ENCODE measurements around the gene TTC13. TPM values are rescaled to one million over a fixed set of nuclear protein-coding genes. Genes with fewer than 3 reads are reported as not detected.

TTC13 gene, protein sequence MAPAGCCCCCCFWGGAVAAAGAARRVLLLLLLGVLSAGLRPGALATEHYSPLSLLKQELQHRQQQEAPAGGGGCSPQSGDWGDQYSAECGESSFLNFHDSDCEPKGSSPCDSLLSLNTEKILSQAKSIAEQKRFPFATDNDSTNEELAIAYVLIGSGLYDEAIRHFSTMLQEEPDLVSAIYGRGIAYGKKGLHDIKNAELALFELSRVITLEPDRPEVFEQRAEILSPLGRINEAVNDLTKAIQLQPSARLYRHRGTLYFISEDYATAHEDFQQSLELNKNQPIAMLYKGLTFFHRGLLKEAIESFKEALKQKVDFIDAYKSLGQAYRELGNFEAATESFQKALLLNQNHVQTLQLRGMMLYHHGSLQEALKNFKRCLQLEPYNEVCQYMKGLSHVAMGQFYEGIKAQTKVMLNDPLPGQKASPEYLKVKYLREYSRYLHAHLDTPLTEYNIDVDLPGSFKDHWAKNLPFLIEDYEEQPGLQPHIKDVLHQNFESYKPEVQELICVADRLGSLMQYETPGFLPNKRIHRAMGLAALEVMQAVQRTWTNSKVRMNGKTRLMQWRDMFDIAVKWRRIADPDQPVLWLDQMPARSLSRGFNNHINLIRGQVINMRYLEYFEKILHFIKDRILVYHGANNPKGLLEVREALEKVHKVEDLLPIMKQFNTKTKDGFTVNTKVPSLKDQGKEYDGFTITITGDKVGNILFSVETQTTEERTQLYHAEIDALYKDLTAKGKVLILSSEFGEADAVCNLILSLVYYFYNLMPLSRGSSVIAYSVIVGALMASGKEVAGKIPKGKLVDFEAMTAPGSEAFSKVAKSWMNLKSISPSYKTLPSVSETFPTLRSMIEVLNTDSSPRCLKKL
- 18.6 TPM for total RNA-seq
- long read RNA-seq, transcript TTC13-201 (23 exons, 3,253 nt) = major isoform, 9 of 24 reads
- long read RNA-seq, partial matches to known transcripts = 4 of 24 reads
- long read RNA-seq, other reads (novel, unspliced or antisense) = 11 of 24 reads

DNA sequence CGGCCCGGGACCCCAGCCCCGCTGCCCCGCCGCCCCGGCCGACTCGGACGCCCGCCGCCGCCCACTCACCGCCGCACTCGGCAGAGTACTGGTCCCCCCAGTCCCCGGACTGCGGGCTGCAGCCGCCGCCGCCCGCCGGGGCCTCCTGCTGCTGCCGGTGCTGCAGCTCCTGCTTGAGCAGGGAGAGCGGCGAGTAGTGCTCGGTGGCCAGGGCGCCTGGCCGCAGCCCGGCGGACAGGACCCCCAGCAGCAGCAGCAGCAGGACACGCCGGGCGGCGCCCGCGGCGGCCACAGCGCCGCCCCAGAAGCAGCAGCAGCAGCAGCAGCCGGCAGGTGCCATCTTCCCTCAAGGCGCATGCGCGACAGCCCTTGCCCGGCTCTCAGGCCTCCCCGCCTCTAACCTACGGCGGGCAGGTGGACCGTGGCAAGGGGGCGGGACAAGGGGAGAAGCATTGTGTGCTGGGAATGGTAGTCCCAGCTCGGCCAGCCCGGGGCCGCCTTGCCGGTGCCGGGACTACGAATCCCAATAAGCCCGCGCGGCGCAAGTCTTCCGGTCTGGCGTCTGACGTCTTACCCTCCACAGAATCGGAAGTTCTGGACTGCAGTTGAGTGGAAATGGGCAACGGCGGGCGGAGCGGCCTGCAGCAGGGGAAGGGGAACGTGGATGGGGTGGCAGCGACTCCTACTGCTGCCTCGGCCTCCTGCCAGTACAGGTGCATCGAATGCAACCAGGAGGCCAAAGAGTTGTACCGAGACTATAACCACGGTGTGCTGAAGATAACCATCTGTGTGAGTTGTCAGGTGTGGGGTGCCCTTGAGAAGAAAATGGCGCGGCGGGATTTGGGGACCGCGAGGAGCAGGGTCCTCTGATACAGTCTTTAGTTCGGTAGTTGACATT, at the start of gene TTC13, which contains the start of gene ARV1:
Gene TTC13, minus strand, starts transcription at position 371 of the 898 bp plus-strand sequence. Its CDS starts 31 bp downstream, at position 340.
Gene ARV1, plus strand, starts transcription at position 604 of the 898 bp plus-strand sequence. Its CDS starts 12 bp downstream, at position 616.
- intact Hi-C loops (cut with DNase I) = no loop called here
- TF ChIP-seq, protein P1, sequence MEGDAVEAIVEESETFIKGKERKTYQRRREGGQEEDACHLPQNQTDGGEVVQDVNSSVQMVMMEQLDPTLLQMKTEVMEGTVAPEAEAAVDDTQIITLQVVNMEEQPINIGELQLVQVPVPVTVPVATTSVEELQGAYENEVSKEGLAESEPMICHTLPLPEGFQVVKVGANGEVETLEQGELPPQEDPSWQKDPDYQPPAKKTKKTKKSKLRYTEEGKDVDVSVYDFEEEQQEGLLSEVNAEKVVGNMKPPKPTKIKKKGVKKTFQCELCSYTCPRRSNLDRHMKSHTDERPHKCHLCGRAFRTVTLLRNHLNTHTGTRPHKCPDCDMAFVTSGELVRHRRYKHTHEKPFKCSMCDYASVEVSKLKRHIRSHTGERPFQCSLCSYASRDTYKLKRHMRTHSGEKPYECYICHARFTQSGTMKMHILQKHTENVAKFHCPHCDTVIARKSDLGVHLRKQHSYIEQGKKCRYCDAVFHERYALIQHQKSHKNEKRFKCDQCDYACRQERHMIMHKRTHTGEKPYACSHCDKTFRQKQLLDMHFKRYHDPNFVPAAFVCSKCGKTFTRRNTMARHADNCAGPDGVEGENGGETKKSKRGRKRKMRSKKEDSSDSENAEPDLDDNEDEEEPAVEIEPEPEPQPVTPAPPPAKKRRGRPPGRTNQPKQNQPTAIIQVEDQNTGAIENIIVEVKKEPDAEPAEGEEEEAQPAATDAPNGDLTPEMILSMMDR (IDR thresholded peaks at IDR 0.05) = peak; percentile 35
- peak within 1 kb of the TSS; percentile 77 for H3K27ac ChIP-seq
- peaks cover 23% of the 10 kb centered on the region for H3K4me1 ChIP-seq
- ATAC-seq (peak; percentile 99), DNase-seq (peak; percentile 100)
- H3K9me3 ChIP-seq = no peaks in the 10 kb centered on the region
- H3K4me3 ChIP-seq = peak within 1 kb of the TSS; percentile 83
- peaks cover 17% of the 10 kb centered on the region for H3K36me3 ChIP-seq
- no peaks in the 10 kb centered on the region for H3K27me3 ChIP-seq

DNA sequence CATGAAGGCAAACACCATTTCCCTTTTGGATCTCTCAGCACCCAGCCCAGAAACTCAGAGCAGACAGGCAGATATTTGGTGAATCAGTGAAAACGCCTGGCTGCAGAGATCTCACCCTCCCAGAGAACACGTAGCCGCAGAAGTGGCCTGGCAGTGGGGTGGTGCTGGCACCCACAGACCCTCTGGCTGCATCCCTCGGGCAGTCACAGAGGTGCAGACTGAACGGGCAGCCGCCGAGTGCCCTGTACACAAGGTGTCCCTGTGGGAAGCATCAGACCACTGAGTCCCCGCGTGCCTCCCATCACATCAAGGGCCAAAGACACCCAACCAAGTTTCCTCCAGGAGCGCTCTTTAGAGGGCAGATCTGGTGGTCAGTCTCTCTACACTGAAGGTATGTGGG, 49.3 kb upstream of the TTC13 start:
- Histone ChIP-seq H3K36me3 (no peaks in the 10 kb centered on the region), H3K27me3 (no peaks in the 10 kb centered on the region), H3K9me3 (no peaks in the 10 kb centered on the region), H3K4me3 (no peak overlapping the region), H3K4me1 (peaks cover 9% of the 10 kb centered on the region), H3K27ac (no peak overlapping the region)
- DNase-seq (no peak), ATAC-seq (no peak)
- TF ChIP-seq, protein P1 (IDR thresholded peaks at IDR 0.05) = no peak
- intact Hi-C loops (cut with DNase I) = no loop called here

DNA sequence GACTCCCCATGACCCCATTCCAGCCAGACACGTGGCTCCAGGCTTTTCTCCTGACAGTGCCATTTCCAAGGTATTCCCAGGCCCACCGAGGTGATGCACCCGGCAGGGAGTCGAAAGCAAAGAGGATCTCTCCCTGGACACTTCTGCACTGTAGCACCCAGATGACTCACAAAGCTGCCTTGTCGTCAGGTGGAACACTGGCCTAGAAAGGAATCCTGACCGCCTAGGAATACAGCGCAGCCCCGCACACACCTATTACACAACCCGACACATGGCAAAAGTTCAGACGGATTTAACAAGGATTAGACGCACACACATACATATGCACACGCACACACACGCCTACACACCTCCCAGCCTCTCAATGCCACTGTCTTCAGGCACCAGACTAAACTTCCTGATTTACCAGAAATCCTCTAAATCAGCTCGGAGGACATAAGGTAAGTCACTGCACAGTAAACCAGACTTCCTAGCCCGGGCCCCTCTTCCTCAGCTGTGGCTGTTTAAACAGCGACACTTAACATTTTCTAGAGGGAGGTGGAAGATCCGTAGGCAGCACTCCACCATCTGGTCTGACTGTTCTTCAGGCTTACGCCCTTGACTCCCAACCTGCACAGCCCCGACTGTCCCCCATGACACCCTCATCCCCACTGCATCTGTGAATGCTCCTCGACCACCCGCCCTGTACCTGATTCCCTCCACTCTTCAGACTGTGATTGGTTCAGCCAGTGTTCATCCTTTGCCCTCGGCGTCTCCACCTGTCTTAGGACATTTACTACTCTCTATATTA, 48.7 kb upstream of the TTC13 start:
- Histone ChIP-seq H3K4me3 (no peak overlapping the region), H3K27ac (no peak overlapping the region), H3K9me3 (no peaks in the 10 kb centered on the region), H3K27me3 (no peaks in the 10 kb centered on the region), H3K4me1 (peaks cover 9% of the 10 kb centered on the region), H3K36me3 (no peaks in the 10 kb centered on the region)
- TF ChIP-seq, protein P1 (IDR thresholded peaks at IDR 0.05) = no peak
- DNase-seq = no peak
- peak; percentile 68 for ATAC-seq
- intact Hi-C loops (cut with DNase I) = no loop called here

DNA sequence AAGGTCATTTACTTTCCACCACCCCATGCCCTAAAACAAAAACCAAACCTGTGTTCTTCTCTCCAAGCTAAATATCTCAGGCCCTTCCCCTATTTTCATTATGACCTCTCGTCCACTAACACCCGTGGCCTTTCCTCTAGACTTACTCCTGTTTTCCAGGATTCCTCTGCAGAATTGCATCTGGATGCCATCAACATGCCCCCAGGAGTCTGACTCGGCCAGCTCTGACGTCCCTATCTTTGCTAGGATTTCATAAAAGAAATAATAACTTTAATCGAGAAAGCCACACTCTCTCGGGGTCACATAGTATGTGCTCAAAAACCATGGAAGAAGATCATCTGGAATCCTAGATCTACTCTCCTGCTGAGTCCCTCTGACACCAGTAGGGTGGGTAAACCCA, 47.9 kb upstream of the TTC13 start:
- DNase-seq = no peak
- TF ChIP-seq, protein P1 (IDR thresholded peaks at IDR 0.05) = no peak
- intact Hi-C loops (cut with DNase I) = no loop called here
- H3K36me3 ChIP-seq = no peaks in the 10 kb centered on the region
- no peaks in the 10 kb centered on the region for H3K9me3 ChIP-seq
- peaks cover 9% of the 10 kb centered on the region for H3K4me1 ChIP-seq
- H3K4me3 ChIP-seq = no peak overlapping the region
- H3K27ac ChIP-seq = no peak overlapping the region
- H3K27me3 ChIP-seq = no peaks in the 10 kb centered on the region
- ATAC-seq = no peak
